Omental fat pad (tissue), 4 donors: ENCODE results near the gene HIPK2. TPM values are rescaled to one million over a fixed set of nuclear protein-coding genes. Genes with fewer than 3 reads are reported as not detected.
A peak's percentile ranks its signal among the peaks of the same experiment; 100 is the strongest.

Experiments used
- ATAC-seq: fragments of 150-250 bp; one replicate; pipeline ENCODE4 v1.9.1; 2016; ENCODE audit warnings: mild to moderate bottlenecking, moderate library complexity; ENCODE audit not compliant: low FRiP score
- DNase-seq: peaks from one replicate; pipeline ENCODE4 v3.0.0-alpha.2; 2019; ENCODE audit warnings: low spot score
- CTCF ChIP-seq, 3 donors: fragments of 450-650 bp; IDR thresholded peaks; one replicate each; pipeline ENCODE4 v1.5.1; 2016 to 2017; ENCODE audit warnings: antibody characterized with exemption in 3 of 3, mild to moderate bottlenecking in 3 of 3, moderate library complexity in 2 of 3
- total RNA-seq, 4 donors: library from RNA; depleted of rRNA; stranded (reverse); fragments of >200 nt; gene quantifications; one replicate each; pipeline ENCODE4 v1.1.0, GENCODE V29; 2016

Gene HIPK2
- 10 to 100 TPM; 39.6 to 90.3 (median 70.0) TPM for total RNA-seq

GRCh38 chr7:139777948-139778841 is at the start of gene HIPK2:
Gene HIPK2 (minus strand): TSS chr7:139777998. CDS start chr7:139777623, 375 bp downstream.
- DNase-seq (no peak), ATAC-seq (peak; percentile 81)
- TF ChIP-seq CTCF (IDR thresholded peaks at IDR 0.05) = no peak

DNA sequence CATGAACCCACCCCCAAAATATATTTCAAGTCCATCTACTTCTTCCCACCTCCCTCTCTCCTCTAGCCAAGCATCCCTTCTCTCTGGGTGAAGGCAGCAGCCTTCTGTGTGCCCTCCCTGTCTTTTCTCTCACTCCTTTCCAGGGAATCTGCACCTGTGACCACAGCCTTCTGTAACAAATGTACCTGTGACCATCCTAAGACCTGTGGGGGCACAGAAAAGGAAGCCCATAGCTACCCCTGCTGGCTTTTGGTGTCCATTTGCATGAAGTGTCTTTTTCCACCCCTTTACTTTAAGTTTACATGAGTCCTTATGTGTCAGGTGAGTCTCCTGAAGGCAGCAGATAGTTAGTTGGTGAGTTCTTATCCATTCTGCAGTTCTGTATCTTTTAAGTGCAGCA is 49.2 kb upstream of the HIPK2 start:
- ATAC-seq = no peak
- DNase-seq = no peak
- TF ChIP-seq CTCF (IDR thresholded peaks at IDR 0.05) = no peak

GRCh38 chr7:139825666-139826290 is 48.0 kb upstream of the HIPK2 start:
- no peak for DNase-seq
- TF ChIP-seq CTCF (IDR thresholded peaks at IDR 0.05) = no peak
- no peak for ATAC-seq

- ATAC-seq (no peak), DNase-seq (no peak)
- TF ChIP-seq CTCF (IDR thresholded peaks at IDR 0.05) = no peak
These were observed 46.2 kb upstream of the HIPK2 start for GRCh38 chr7:139823959-139824521.

- DNase-seq (no peak), ATAC-seq (no peak)
- no peak for TF ChIP-seq CTCF (IDR thresholded peaks at IDR 0.05)
These were observed 45.1 kb upstream of the HIPK2 start for GRCh38 chr7:139822855-139823254.

DNA sequence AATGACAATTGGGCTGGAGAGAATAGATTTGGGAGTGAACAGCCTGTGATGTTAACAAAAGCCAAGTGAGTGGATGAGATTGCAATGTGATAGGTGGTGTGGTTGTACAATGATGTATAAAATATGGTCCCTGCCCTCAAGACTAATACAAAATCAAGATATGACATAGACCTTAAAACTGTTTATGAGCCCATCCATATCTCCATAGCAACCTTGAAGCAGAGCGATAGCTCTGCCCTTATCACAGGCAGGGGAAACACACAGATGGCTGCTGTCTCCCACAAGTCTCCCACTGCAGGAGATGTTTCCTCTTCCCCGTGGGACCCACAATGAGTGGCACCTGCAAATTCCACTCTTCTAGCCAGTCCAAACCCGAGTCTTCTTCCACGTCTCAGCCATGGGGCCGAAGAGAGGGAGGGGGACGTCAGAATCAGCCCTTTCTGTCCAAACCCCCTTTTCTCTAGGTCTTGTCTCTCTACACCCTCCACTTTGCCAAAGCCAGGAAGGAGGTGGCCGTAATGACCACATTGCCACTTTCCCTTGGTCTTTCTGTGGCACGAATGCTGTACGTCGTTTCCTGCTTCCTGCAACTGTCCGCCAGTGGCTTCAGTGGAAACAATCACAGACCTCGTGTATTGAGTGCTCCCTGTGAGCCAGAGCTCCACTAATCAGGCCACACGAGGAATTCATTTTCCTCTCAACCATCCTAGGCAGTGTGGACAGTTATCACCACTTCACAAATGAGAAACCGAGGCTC is 43.7 kb upstream of the HIPK2 start:
- no peak for TF ChIP-seq CTCF (IDR thresholded peaks at IDR 0.05)
- ATAC-seq = no peak

More for the DNA sequence above, 43.7 kb upstream of the HIPK2 start:
- DNase-seq = no peak
